CD4-positive, alpha-beta T cell treated with Interleukin-6 at 100 ng/mL for 8 hours (primary cell): ENCODE measurements around the gene KIAA0232.
A peak's percentile ranks its signal among the peaks of the same experiment; 100 is the strongest.

Experiments
- DNase-seq: peaks from one replicate; pipeline ENCODE4 v3.0.0-alpha.2; 2020; ENCODE audit warnings: mixed read lengths, low spot score

KIAA0232 gene

DNA sequence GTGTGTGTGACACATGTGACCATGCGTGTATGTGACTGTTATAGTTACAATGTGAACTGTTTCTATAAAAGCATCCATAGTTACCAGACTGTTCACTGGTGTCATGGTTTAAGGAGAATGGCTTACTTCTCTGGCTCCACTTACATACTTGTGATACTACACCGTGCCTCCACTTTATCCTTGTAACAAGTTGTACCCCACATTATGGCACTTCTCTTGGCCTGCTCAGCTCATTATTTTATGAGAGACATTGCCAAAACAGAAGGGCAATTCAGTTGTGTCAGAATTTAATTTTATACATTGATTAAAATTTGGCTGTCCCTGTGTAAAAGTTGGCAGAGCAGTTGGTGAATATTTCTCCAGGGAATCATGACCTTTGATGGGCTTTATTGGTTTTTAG is 64.7 kb downstream of the KIAA0232 start:
- DNase-seq = no peak

DNA sequence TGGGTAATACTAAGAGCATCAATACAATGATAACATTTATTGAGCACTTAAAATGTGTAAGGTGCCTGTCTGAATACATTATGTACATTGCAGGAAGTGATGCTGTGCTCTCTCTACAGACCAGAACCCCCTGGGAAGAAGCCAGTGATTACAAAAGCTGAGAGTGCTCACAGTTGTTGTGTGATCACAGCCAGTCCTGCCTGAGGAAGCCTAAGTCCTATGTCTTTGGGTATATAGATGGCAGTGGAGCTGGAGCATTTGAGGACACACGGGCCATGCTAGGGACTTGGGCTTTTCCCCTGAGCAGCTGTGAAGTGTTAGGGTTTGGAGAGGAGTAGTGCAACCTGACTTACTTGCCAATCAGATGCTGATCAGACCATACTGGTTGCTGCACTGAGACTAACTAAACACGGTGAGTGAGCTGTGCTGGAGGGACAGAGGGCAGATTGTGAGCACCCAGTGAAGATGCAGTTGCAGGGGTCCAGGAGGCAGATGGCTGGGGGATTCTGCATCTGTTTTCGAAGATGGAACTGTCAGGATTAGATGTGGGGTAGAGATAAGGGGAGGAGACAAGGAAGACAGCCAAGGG is 66.3 kb downstream of the KIAA0232 start:
- DNase-seq = no peak

- DNase-seq = no peak
These were observed 67.2 kb downstream of the KIAA0232 start for GRCh38 chr4:6849691-6850090.

- DNase-seq = no peak
These were observed 68.9 kb downstream of the KIAA0232 start for GRCh38 chr4:6851431-6851830.

DNA sequence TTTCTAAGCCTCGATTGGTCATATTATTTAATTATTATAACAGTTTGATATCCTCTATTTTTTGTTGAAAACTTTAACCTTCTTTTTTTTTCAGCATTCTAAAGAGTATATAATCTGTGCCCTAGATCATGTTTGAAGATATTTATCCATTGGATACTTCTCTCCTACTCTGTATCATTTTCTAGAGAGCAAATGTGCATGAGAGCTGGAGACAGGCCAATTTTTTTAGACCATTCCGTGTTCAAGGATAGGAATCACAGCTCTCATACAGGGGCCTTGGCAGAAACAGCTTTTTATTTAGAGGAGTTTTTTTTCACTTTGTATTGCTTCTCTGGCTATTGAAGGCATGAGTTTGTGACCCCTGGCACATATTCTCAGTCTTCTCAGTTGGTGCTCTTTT is 69.4 kb downstream of the KIAA0232 start:
- DNase-seq = no peak

- DNase-seq = no peak
These were observed 70.1 kb downstream of the KIAA0232 start for GRCh38 chr4:6852582-6852981.

DNA sequence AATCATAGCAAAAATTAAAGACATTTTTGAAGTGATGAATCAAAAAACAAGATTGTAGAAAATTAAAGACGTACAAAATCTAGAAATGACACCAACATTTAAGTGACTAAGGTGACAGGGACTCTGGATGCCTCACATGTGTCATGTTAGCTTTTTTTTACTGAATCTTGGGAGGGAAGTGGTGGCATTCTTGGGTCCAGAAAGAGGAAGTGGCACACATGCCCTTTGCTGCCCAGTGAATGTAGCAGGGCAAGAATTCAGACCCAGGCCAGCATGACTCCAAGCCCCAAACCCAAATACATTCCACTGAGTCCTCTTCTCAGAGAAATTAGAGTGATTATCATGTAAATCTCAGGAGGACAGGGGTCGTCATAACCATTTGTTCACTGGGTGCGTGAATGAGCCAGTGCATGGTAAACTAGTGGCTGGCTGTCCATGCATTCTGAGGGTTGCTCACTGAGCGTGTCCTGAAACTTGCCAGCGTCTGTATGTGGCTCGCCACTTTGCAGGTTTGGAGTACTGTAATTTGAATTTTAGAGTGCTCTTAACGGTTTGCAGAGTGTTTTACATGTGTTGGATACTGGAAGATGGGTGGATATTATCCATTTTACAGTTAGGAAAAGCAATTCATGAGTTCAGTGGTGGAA is 71.7 kb downstream of the KIAA0232 start:
- DNase-seq = no peak

GRCh38 chr4:6855692-6856297 is 73.3 kb downstream of the KIAA0232 start:
- peak; percentile 52 for DNase-seq

GRCh38 chr4:6856391-6856790 is 73.9 kb downstream of the KIAA0232 start:
- no peak for DNase-seq

DNA sequence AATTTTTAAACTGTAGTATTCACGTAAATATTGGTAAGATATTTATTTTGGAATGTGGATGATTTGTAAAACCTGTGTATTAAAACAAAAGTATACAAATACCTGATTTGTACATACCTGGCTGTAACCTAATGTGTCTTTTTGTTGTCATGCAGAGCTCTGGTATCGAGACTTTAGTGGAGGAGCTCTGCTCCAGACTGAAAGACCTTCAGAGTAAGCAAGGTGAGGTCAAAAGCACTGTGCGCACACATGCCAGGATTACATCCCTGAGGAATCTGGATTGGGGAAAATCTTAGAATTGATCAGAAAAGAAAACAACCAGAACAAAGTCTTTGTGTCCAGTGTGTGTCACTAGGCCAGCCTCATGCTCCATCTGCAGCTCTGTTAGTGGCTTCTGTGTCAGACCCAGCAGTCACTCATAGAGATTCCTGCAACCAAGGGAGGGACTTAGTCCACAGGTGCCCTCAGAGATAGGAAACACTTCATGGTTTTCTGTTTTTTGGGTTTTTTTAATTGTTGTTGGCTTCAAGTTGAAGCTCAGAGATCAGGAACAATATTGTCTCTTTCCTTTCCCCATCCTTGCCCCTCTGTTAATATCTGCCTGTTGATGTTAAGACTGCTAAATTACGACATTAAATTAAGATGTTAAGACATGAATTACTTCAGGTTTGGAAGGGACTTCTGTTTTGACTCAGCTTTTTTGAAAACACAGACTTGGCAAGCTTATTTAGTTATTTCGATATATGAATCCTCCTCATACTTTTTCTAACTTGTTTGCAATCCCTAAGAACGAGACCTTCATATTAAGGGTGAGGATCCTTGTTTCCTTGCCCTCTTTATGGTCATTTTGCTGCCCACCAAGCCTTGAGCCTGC is 74.7 kb downstream of the KIAA0232 start:
- no peak for DNase-seq

DNA sequence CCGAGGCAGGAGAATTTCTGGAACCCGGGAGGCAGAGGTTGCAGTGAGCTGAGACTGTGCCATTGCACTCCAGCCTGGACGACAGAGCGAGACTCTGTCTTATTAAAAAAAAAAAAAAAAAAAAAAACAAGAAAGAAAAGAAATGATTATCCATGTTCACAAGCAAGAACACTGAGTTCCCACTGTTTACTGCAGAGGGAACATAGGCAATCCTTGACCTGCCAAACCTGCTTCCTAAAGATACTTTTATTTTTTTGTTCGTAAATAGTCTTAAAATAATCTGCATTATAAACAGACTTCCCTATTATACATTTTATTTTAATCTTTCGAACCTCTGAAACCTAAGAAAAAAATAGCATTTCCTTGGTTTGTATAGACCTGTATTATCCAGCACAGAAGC is 76.5 kb downstream of the KIAA0232 start:
- no peak for DNase-seq

DNA sequence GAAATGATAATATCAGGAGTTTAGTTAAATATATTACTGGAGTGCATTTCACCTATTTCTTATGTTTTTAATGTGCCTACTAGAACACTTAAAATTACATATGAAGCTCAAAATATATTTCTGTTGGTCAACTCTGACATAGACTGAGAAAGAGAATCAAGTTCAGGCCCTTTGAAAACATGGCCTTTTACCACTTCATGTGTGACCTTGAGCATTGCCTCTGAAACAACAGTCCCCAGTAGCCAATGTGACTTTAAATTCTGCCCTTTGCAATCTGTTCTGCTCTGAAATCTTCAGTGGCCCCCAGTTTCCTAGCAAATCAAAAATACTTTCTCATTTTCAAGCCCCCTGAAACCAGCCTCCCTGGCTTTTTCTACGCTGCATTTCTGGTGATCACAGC is 77.0 kb downstream of the KIAA0232 start:
- DNase-seq = no peak

- DNase-seq = no peak
These were observed 85.9 kb downstream of the KIAA0232 start for GRCh38 chr4:6868386-6868785.

DNA sequence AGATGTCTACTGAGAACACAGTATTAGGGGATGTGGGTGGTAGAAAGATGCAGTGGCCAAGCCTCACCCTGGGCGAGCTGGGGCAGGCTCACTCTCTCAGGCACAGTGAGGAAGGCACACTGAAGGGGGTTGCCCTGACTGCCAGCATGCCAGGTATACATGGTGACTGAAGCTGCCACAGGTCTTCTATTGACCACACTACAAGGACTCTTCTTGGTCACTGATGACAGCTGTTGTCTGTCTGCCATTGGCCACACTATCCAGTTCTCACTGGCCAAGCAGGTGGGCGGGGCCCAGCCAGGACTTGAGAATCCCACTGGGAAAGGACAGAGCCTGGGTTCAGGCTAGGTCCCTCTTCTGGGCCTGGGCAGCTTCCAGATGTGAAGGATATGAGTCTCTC is 87.4 kb downstream of the KIAA0232 start:
- no peak for DNase-seq

GRCh38 chr4:6873291-6873690 is 90.8 kb downstream of the KIAA0232 start:
- no peak for DNase-seq

DNA sequence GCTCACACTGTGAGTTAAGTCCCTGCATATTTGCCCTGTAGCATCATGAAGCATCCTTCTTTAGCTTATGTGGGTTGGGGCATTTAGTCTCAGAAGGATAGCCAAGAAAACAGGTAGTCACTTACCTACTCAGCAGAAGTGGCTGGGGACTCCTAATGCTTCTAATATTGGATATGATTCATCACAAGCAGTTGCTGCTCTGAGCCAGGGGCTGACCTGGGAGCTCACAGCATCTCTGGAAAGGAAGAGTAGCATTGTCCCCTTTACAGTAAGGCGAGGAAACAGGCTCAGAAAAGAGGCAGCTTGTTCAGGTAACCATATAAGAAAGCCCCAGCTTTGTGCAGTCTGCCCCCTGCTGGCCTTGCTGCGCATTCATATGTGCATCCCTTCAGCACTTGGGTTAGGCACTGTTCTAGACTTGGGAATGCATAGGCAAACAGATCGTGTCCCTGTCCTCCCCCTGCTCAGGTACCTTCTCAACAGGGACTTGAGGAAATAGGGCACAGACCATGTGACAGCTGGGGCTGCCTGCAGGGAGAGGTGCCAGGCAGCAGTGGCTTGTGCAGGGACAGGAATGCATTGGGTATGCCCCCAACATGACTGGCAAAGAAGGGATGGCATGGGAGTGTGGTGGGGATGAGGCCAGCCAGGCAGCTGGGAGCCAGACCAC is 91.4 kb downstream of the KIAA0232 start:
- peak; percentile 80 for DNase-seq

DNA sequence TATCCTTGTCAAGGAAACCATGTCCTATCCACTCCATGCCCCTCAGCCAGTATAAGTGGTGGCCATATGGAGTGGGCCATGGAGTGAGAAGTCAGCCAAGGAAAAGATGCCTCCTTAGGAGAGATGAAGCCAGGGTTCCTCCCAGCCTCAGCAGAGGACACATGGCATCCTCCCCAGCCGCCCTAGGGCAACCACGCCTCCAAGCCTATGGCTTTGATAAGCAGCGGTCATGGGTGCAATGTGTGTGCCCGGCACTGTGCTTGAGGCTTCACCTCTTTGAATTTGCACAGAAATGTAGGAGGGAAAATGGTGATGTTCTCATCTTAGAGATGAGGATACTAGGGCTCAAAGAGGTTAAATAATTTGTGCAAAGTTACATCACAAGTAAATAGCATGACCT is 92.5 kb downstream of the KIAA0232 start:
- DNase-seq = no peak

DNA sequence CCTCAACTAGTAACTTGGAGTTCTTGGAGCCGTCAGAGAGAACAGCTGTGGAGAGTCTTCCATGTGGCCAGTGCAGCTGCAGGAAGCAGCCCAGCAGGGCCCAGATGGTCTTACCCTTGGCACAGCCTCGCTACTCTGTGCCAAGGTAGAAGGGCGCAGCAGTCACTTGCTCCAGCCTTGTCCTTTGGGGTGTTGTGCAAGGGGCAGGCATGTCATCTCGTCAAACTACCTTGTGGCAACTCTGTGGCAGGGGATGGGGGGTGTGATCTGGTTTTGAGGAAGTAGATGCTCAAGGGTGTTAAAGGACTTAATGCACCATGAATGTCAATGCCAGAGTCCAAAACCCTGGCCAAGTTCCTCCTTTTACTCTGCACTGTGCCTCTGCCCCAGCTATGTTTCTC is 92.9 kb downstream of the KIAA0232 start:
- DNase-seq = no peak

DNA sequence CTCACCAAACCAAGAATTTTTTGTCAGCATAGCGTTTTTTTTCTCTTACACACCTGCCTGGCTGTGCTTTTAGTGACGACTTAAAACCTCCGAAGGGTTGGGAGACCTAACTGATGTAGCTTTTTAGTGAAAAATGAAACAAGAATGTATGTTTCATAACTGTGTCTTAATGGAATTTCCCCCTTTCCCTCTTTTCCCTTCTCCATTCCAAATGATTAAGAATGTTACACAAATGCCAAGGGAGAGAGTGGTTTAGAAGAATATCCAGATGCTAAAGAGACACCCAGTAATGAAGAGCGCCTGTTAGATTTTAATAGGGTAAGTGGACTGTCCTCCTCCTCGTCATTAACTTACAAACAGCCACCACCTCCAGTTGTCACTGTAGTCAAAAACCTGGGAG is 93.9 kb downstream of the KIAA0232 start:
- no peak for DNase-seq

- DNase-seq = no peak
These were observed 94.5 kb downstream of the KIAA0232 start for GRCh38 chr4:6877067-6877466.

- DNase-seq = no peak
These were observed 96.0 kb downstream of the KIAA0232 start for GRCh38 chr4:6878451-6879059.

- DNase-seq = no peak
These were observed 98.2 kb downstream of the KIAA0232 start for GRCh38 chr4:6880691-6881090.
